VCaP (cell line): Measurements from ENCODE around the gene ANXA2R.

Experiments used
- H3K27ac ChIP-seq: fragments of 450-650 bp; 2 replicates; pipeline ENCODE4 v1.5.1; 2017
- TF ChIP-seq, protein P1 (sequence below): fragments of 450-650 bp; conservative IDR thresholded peaks from 2 replicates; pipeline ENCODE4 v1.5.1; 2017; ENCODE audit warnings: mild to moderate bottlenecking, moderate library complexity

The ANXA2R gene

DNA sequence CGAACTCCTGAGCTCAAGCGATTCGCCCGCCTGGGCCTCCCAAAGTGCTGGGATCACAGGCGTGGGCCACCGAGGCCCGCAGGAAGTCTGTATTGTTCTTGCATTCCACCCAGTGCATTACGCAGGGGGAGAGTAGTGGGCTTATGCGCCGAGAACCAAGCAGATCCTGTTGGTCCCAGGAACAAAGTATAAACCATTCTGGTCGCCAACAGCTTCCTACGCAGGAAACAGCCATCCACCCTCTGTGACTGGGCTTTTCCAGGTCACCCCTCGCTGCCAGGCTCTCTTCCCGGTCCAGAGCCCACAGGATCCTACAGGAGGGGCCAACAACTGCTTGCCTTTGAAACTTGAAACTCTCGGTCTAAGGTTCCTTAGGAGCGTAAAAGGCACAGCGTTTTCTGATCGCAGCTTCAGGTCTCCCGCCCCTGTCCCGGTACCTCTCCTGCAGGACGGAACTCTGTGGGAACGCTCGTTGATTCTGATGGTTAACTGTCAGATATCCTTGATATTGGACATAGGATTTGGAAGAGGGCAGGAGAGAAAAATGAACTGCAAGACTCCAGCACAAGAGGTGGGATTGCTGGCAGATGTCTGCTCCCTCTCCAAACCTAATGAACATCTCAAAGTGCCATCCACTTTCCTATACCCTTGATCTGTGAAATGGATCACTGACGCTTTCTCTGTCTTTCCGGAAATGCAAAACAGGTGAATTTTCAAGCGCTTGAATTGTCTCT is 4.2 kb upstream of the ANXA2R start:
- H3K27ac ChIP-seq: no peak overlapping the region

DNA sequence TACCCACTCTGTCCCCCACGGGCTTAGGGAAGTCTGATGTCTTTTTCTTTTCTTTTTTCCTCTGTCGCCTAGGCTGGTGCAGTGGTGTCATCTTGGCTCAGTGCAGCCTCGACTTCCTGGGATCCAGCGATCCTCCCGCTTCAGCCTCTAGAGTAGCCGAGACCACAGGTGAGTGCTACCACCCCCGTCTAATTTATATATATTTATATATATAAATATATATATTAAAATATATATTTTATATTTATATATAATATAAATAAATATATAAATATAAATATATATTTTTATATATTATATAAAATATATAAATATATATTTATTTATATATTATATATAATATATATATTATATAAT is 3.3 kb upstream of the ANXA2R start:
- TF ChIP-seq, protein P1, sequence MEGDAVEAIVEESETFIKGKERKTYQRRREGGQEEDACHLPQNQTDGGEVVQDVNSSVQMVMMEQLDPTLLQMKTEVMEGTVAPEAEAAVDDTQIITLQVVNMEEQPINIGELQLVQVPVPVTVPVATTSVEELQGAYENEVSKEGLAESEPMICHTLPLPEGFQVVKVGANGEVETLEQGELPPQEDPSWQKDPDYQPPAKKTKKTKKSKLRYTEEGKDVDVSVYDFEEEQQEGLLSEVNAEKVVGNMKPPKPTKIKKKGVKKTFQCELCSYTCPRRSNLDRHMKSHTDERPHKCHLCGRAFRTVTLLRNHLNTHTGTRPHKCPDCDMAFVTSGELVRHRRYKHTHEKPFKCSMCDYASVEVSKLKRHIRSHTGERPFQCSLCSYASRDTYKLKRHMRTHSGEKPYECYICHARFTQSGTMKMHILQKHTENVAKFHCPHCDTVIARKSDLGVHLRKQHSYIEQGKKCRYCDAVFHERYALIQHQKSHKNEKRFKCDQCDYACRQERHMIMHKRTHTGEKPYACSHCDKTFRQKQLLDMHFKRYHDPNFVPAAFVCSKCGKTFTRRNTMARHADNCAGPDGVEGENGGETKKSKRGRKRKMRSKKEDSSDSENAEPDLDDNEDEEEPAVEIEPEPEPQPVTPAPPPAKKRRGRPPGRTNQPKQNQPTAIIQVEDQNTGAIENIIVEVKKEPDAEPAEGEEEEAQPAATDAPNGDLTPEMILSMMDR: no peak
- peak overlapping the region; percentile 89 for H3K27ac ChIP-seq

More for the DNA sequence above, 4.2 kb upstream of the ANXA2R start:
- TF ChIP-seq, protein P1: no peak

DNA sequence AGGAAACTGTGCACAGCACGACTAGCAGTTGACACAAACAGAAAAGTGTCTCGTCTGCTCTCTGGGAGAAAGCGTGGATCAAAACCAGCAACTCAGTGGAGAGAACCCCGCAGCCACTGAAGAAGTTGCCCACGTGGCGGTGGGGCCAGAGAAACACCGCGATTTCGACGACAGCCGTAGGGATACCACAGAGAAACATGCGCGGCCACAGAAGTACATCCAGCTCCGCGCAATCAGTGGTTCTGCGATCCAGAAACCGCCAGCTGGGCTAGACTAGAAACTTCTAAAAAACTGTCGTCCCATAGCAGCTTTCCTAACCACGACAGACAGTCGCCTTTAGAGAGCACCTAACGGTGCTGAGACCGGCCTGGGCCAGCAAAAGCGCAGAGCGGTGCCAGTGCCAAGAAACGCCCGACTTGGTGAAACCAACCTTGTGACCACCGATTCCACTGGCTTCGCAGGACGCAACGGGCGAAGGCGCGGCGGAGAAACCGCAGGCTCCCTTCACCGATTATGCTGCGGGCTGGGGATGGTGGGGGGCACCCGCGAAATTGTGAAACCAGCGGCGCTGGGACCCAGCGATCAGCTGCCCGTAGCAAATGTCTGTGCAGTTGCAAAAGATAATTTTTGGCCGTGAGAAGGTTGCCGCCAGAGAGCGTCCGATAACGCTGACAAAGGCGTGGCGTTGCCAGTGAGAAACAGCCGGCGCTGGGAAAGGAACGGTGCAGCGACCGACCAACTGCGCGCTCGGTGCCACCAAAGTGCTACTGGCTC is 2.7 kb upstream of the ANXA2R start:
- peak overlapping the region; percentile 89 for H3K27ac ChIP-seq
- TF ChIP-seq, protein P1: peak; percentile 8

DNA sequence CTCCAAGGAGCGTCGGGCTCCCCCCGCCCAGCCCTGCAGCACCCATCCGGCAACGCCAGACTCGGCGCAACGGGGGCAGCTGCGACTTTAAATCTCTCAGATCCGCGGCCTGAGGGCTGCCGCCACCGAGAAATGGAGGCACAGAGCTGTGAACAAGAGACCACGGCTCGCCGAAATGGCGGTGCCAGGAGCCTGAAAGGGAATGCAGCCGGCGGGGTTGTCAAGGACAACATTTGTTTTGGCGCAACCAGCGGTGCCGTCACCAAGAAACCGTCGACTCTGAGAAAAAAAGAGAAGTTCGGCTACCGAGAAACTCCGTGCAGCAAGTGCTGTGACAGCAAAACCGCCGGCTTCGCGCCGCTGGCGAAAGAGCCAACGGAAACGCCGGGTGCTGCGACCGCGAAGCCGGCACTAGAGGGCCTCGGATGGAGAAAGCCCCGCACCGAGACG is 2.1 kb upstream of the ANXA2R start:
- H3K27ac ChIP-seq: peak overlapping the region; percentile 89
- TF ChIP-seq, protein P1: peak; percentile 55

DNA sequence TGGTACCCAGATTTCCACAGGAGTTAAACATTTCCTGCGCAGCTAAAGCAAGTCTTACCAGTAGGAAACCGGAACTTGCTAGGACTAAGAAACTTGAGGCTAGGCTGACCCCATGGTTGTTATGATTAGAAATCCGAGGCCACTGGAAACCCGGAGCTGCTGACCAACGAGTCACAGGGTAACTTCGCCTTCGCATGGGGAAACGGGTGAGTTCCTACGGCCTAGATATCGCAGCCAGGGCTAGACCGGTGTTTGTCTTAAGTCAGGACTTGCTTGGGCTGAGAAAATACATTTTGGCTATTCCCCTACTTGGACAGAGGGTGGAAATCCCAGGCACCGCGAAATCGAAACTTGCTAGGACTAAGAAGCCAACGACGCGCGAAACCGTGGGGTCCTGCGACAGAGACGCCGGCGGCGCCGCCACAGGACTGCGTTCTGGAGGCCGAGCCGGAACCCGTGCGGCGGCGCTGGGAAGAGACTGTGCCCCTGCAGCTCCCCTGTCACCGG is 1.6 kb upstream of the ANXA2R start:
- TF ChIP-seq, protein P1: no peak
- H3K27ac ChIP-seq: peak overlapping the region; percentile 89

DNA sequence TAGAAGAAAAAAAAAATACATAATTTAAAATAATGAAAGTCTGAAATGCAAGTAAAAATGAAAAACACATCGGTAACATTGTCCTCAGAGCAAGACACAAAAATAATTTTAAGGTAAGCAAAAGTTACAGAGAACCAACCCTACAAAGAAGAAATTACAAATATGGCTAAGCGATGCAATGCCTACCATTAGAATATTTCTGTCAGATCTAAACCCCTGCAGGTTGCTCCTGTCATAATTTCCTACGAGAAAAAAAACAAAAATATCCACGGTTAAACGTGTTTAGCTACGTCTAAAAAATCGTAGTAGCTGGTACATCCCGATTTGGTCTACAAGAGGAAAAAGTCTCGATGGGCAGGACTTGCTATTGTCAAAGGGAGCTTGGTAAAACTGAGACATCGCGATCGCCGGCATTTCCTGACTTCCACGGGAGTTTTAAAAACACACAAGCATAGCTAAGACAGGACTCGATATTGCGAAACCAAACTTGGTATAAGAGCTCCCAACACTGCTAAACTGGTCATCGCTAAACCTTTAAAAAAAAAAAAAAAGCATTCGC is 1.1 kb upstream of the ANXA2R start:
- TF ChIP-seq, protein P1: no peak
- H3K27ac ChIP-seq: peak overlapping the region; percentile 89
